Measurements from ENCODE around the gene PARP1.
A peak's percentile ranks its signal among the peaks of the same experiment; 100 is the strongest.

Gene PARP1

DNA sequence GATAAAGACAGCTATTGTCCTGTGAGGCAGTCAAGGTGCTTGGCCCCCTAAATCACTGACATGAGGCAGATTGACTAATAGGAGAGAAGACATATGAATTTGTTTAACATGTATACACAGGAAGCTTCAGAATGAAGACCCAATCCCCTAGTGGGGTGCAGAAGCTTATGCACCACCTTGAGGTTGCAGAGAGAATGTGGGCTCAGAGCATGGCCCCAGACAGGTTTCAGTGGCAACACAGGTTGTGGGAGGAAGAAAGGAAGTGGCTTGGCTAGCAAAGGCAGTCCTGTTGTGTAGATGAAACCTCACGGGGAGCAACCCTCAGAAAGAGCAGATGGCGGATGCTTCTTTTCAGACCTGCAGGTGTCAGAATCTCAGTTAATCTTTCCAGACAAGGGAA lies 37.0 kb upstream of the PARP1 start:
- peaks cover 16% of the 10 kb centered on the region for H3K4me1 ChIP-seq (ENCODE audit: insufficient read depth, low read length, severe bottlenecking)
- H3K4me3 ChIP-seq (ENCODE audit: low read depth, low read length, poor library complexity, severe bottlenecking), result no peak overlapping the region
- H3K27ac ChIP-seq (ENCODE audit: low read depth, low read length, poor library complexity, severe bottlenecking), result peak overlapping the region; percentile 57
- no peaks in the 10 kb centered on the region for H3F3A ChIP-seq (ENCODE audit: insufficient read depth, low read length)
- H3K27me3 ChIP-seq (ENCODE audit: insufficient read depth, low read length), result no peaks in the 10 kb centered on the region; the same call in 1 of the 2 replicates
- no peaks in the 10 kb centered on the region for H3K9me2 ChIP-seq (ENCODE audit: low read depth, low read length)
- no peaks in the 10 kb centered on the region for H3K79me2 ChIP-seq (ENCODE audit: insufficient read depth, low read length)
- peak overlapping the region; percentile 9; the same call in 1 of the 2 replicates for H3K4me2 ChIP-seq (ENCODE audit: low read length)
- no peaks in the 10 kb centered on the region for H3K36me3 ChIP-seq (ENCODE audit: insufficient read depth, low read length)
- no peak overlapping the region for H2AFZ ChIP-seq (ENCODE audit: low read length)
- no peak for TF ChIP-seq EZH2 (IDR thresholded peaks at IDR 0.05; ENCODE audit: borderline replicate concordance, low read length)
- TF ChIP-seq CTCF (IDR thresholded peaks at IDR 0.05; ENCODE audit: low read length), result peak; percentile 50; the same call in 1 of the 2 replicates
- H3K9ac ChIP-seq (ENCODE audit: low read length), result no peak overlapping the region
- no peaks in the 10 kb centered on the region for H3K9me3 ChIP-seq (ENCODE audit: low read length)
- H4K20me1 ChIP-seq (ENCODE audit: insufficient read depth, low read length), result no peaks in the 10 kb centered on the region

DNA sequence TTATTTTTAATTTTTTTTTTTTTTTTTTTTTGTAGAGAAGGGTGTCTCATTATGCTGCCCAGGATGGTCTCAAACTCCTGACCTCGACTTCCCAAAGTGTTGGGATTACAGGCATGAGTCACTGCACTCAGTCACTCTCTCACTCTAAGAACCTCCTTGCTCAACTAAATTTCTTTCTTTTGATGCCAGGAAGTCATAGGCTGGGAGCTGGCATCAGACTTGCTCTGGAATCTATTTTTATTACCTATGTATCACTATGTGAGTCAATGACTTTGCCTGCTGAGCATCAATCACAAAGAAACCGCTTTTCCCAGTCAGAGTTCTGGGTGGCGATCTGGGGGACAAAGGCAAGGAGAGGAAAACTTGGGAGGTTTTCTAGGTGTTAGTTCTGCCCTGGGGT lies 35.5 kb upstream of the PARP1 start:
- TF ChIP-seq EZH2 (IDR thresholded peaks at IDR 0.05; ENCODE audit: borderline replicate concordance, low read length) (no peak), CTCF (IDR thresholded peaks at IDR 0.05; ENCODE audit: low read length) (no peak)
- Histone ChIP-seq H3K9me2 (ENCODE audit: low read depth, low read length) (no peaks in the 10 kb centered on the region), H3K27ac (ENCODE audit: low read depth, low read length, poor library complexity, severe bottlenecking) (no peak overlapping the region), H3K4me1 (ENCODE audit: insufficient read depth, low read length, severe bottlenecking) (peaks cover 16% of the 10 kb centered on the region), H3K27me3 (ENCODE audit: insufficient read depth, low read length) (no peaks in the 10 kb centered on the region), H3F3A (ENCODE audit: insufficient read depth, low read length) (no peaks in the 10 kb centered on the region), H3K4me2 (ENCODE audit: low read length) (no peak overlapping the region), H3K9ac (ENCODE audit: low read length) (no peak overlapping the region), H3K36me3 (ENCODE audit: insufficient read depth, low read length) (no peaks in the 10 kb centered on the region; the same call in 1 of the 2 replicates), H3K4me3 (ENCODE audit: low read depth, low read length, poor library complexity, severe bottlenecking) (no peak overlapping the region), H2AFZ (ENCODE audit: low read length) (no peak overlapping the region), H4K20me1 (ENCODE audit: insufficient read depth, low read length) (no peaks in the 10 kb centered on the region), H3K79me2 (ENCODE audit: insufficient read depth, low read length) (no peaks in the 10 kb centered on the region), H3K9me3 (ENCODE audit: low read length) (no peaks in the 10 kb centered on the region)

DNA sequence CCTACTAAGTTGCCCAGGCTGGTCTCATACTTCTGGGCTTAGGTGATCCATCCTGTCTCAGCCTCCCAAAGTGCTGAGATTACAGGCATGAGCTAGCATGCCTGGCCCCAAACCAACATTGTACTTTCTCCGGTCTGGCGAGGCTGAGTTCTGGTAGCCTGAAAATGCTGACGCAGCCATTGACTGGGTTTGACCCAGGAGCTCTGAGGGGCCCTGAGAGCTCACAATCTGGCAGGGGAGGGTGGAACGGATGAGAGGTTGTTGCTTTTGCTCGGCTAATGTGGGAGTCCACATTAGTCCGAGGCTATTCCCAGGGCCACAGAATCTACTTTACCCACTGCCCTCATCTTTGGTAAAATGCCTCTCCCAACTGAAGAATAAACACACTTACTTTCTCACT lies 35.1 kb upstream of the PARP1 start:
- TF ChIP-seq EZH2 (IDR thresholded peaks at IDR 0.05; ENCODE audit: borderline replicate concordance, low read length) (no peak), CTCF (IDR thresholded peaks at IDR 0.05; ENCODE audit: low read length) (no peak)
- no peak overlapping the region for H2AFZ ChIP-seq (ENCODE audit: low read length)
- no peak overlapping the region for H3K4me2 ChIP-seq (ENCODE audit: low read length)

More for the DNA sequence above, 35.1 kb upstream of the PARP1 start:
- no peaks in the 10 kb centered on the region for H3K9me2 ChIP-seq (ENCODE audit: low read depth, low read length)
- H3K4me1 ChIP-seq (ENCODE audit: insufficient read depth, low read length, severe bottlenecking), result peaks cover 16% of the 10 kb centered on the region
- H3K36me3 ChIP-seq (ENCODE audit: insufficient read depth, low read length), result no peaks in the 10 kb centered on the region; the same call in 1 of the 2 replicates
- H3F3A ChIP-seq (ENCODE audit: insufficient read depth, low read length), result no peaks in the 10 kb centered on the region
- no peaks in the 10 kb centered on the region for H3K79me2 ChIP-seq (ENCODE audit: insufficient read depth, low read length)
- H3K9ac ChIP-seq (ENCODE audit: low read length), result no peak overlapping the region
- no peaks in the 10 kb centered on the region for H3K9me3 ChIP-seq (ENCODE audit: low read length)
- no peak overlapping the region for H3K4me3 ChIP-seq (ENCODE audit: low read depth, low read length, poor library complexity, severe bottlenecking)
- H3K27me3 ChIP-seq (ENCODE audit: insufficient read depth, low read length), result no peaks in the 10 kb centered on the region
- no peaks in the 10 kb centered on the region for H4K20me1 ChIP-seq (ENCODE audit: insufficient read depth, low read length)
- no peak overlapping the region for H3K27ac ChIP-seq (ENCODE audit: low read depth, low read length, poor library complexity, severe bottlenecking)
